GM18505 (cell line): ENCODE measurements around the gene SIK2.

Experiments used
- ATAC-seq: cut with Tn5 transposase; IDR thresholded peaks from one replicate; pipeline ENCODE4 v1.9.1; 2021; ENCODE audit not compliant: unreplicated experiment
- POLR2A ChIP-seq: IDR thresholded peaks from 4 replicates; pipeline ENCODE4 v1.6.1; 2011; ENCODE audit warnings: borderline replicate concordance; ENCODE audit not compliant: insufficient read depth, insufficient read length; ENCODE audit errors: extremely low read depth

Gene SIK2

DNA sequence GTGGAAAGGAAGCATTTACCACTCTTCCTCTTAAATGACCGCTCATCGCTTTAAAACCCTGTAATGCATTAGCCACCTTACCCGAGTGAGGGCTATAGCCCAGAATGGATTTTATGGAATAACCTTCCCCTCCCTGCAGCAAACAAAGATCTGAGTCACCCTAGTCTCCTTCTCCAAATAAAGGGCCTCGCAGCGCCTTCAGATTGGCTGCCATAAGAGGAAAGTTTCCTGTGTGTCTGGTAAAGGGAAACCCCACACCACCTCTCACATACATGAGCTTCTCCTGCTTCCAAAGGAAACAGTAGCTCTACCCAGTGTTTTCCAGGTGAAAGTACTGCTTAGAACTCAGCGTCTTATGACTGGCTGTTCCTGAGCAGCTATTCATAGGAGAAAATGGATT lies 116.2 kb downstream of the SIK2 start:
- TF ChIP-seq POLR2A, result no peak
- ATAC-seq, result no peak

DNA sequence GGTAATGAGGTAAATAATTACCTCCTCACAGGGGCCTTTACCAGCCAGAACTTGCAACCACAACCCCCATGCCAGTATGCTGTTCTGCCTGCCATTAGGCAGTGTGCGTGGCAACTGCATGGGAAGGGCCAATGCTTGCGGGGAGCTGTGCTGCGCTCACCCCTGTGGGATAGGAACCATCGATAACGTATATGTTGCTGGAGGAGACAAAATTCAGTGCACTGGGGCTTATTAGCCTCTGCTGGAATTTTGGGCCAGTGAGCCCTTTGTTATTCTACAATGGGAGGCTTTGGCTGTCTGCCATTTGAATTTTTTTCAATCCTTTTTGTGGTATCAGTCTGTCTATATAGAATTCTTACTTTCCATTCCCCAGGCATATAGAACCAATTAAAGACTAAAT lies 116.6 kb downstream of the SIK2 start:
- ATAC-seq, result no peak
- TF ChIP-seq POLR2A, result no peak

DNA sequence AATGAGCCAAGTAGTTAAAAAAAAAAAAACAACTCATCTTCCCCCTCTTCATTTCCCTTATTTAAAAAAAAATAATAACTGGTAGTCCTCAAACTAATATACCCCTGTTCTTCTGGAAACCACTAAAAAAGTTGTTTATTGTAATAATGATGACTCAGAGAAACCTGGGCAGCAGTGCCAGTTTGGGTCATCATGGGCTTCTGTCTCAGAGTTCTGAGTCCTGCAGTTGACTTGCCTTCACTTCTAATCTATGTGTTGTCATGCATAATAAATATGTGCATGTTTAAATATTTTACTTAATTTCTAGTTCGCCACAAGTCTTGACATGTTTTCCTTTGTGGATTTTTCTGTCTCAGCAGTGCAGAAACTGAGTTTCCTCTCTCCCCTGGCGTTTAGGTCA lies 117.1 kb downstream of the SIK2 start:
- no peak for ATAC-seq
- no peak for TF ChIP-seq POLR2A

DNA sequence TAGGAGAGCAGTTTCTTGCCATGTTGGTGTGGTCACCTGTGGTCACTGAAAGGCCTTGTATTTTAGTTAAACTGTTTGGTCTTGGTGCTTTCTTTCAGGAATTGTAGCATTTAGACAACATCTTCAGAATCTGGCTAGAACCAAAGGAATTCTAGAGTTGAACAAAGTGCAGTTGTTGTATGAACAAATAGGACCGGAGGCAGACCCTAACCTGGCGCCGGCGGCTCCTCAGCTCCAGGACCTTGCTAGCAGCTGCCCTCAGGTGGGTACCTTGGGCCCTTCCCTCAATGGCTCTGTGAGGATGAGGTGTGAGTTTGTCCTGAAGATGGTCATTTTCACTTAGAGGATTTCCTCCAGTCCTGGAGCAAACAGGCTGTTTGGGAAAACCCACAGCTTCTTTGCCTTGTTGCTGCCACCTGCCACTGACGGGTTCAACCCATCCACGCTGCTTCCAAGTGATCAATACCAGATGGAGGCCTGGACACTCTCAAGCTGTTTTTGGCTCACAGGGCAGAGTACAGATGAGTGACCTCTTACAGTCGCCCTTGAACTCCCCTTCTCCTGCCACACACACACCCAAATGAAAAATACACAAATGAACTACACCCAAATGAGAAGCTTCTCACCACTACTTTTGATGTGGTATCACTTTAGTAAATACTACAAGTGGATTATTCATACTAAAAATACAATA lies 118.7 kb downstream of the SIK2 start:
- ATAC-seq, result no peak
- TF ChIP-seq POLR2A, result no peak

DNA sequence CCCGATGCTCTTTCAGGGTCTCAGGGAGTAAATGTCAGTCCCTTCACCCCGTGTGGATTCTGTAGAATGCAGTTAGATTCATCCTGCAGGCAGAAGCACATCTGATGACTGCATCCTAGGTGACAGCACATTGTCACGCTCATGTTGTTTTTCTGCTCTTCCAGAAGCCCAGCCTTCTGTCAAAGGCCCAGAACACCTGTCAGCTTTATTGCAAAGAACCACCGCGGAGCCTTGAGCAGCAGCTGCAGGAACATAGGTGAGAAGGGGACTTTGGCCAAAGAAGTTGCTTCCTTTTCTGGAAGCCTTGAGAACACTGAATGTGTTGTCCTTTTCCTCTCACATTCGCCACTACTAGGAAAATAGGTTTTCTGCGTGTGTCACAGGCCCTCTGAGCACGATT lies 120.3 kb downstream of the SIK2 start:
- TF ChIP-seq POLR2A, result no peak
- no peak for ATAC-seq

DNA sequence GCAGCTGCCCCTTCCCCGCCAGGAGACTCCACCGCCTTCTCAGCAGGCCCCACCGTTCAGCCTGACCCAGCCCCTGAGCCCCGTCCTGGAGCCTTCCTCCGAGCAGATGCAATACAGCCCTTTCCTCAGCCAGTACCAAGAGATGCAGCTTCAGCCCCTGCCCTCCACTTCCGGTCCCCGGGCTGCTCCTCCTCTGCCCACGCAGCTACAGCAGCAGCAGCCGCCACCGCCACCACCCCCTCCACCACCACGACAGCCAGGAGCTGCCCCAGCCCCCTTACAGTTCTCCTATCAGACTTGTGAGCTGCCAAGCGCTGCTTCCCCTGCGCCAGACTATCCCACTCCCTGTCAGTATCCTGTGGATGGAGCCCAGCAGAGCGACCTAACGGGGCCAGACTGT lies 121.3 kb downstream of the SIK2 start:
- ATAC-seq, result no peak
- TF ChIP-seq POLR2A, result no peak

DNA sequence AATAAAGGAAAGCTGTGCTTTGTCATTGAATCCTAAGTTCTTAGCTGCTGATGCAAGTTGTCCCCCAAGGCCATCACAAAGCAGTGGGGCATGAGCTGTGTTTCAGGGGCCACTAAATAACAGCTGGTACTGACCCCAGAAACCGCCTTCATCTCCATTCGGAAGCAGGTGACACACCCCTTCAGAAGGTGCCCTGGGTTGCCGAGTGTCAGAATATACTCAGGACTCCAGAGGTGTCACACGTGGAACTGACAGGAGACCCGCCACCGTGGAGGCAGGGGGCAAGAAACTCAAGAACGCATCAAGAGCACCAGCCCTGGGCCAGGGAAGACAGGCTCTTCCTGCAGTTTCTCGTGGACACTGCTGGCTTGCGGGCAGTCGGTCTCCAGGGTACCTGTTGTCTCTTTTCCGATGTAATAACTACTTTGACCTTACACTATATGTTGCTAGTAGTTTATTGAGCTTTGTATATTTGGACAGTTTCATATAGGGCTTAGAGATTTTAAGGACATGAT lies 122.4 kb downstream of the SIK2 start:
- no peak for ATAC-seq
- TF ChIP-seq POLR2A, result no peak

DNA sequence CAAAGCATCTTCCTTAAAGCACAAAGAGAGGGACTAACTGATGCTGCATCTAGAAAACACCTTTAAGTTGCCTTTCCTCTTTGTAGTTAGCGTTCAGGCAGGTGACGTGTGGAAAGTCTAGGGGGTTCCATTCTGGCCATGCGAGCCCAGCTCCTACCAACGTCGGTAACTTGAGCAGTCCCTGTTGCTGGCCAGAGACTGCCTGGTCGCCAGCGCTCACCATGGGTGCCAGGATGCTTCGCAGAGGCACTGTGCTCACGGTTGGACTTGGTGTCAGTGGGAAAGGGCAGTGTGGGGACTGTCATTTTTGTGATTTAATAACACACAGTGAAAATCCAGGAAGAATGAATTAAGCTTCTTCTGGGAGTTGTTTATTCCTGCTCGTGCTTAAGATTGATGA lies 123.4 kb downstream of the SIK2 start:
- ATAC-seq, result no peak
- TF ChIP-seq POLR2A, result no peak

DNA sequence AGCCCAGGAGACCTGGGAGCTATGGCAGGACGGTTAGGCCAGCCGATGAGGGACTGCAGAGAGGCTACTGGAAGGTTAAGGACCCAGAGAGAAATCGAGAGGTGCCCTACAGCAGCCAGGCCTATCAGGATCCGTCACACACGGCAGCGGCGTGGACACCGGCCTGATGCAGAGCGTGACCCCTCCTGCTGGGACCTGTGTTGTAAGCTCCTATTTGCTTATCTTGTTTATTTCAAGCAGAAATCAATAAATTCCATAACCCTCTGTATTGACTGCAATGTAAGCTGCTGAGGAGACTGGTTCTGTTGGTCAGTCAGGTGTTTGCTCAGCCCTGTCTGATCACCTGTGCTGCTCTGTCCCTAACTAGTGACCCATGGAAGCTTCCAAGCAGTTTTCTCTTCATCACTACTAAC lies 124.1 kb downstream of the SIK2 start:
- ATAC-seq, result no peak
- TF ChIP-seq POLR2A, result no peak

DNA sequence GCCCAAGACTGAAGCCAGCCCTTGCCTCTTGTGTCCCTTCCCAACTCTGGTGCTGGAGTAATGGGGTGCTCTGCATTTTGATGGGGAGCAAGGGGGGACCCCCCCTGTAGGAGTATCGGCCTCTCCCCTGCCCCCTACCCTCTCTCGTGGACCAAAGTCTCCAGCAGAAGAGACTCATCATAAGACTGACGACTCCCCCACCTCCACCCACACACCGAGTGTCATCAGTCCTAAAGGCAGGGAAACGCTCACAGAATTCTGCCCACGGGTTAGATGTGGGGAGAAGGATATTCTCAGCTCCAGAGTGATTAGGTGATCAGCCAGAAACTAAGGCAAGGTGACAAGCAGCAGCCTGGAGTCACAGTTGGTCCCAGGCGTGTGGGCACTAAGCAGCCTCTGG lies 125.2 kb downstream of the SIK2 start:
- ATAC-seq, result no peak
- TF ChIP-seq POLR2A, result no peak

DNA sequence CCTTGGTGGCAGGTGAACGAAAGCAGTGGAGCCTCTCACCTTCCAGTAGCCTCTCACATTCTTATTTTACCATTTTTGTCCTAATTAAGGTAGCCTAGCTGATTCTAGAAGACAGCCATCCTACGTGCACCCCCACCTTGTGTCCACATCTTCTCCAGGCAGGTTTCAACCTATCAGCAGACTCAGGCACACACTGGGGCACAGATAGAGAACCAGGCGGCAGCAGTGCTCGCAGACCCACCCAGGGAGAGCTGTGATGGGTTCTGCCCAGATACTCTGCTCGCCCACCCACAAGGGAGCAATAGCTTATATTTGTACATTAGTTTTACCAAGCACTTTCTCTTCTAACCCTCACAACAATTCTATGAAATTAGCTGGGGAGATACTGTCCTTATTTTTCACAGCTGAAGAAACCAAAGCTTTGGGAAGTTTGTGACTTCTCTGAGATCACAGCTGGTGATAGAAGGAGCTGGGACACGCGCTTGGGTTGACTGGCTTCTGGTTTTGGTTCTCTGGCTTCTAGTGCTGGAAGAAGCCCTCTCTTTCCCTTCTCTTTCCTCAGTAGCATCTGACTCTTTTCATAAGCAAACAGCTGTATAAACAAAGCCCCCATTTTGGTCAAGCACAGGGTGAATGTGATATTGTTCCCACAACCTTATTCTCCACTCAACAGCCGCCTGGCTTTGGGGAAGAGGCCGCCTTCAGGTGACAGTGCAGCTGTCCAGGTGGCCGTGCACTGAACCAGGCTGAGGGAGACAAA lies 127.0 kb downstream of the SIK2 start:
- no peak for TF ChIP-seq POLR2A
- no peak for ATAC-seq

DNA sequence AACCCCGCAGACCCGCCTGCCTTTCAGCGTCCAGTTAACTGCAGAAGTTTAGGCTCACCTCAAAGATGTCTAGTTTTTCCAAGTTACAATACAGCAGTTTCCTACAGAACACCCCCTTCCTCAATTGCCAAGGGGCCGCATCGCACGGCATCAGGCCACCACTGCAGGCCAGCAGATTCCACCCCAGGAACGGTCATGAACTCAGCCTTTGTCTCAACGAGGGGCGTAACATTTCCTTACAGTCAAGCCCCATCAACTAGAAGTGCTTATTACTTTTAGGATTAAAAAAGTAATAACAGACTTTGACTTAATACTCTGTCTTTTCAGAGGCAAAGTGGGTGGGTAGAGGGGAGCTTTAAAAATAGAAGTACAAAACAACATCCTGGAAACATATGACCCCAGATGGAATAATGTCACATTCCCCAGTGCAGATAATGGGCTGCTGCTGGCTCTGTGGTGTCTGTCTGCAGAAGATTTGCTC lies 127.6 kb downstream of the SIK2 start:
- ATAC-seq, result no peak
- no peak for TF ChIP-seq POLR2A

DNA sequence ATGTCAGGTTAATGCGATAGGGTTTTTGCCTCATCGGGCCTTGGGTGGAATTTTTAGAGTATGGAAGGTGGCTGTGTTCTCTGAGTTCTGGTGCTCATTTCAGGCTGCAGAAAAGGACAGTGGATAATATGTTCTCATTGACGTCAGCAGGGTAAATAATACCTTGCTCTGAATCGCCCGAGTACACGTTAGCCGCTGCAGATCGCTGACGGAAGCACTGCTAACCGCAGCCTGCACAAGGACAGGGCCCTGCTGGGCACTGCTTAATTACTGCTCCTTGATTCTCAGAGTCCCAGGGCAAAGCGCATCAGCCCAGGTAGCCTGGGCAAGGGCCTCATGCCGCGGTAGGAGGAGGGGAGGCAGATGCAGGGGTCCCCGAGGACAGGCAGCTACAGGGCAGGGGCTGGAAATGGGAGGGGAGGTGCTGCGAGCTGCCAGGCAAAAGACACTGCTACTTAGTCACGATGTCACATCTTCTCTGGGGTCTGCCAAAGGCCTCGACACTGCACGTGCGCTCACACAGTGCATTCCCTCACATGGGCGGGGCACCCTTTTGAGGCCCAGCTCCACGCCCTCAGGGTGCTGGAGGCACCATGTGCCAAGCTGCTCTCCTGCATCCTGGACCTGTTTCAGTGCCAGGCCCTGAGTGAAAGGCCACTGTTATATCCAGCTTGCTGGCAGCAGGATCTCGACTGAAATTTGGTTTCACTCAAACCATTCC lies 128.8 kb downstream of the SIK2 start:
- no peak for ATAC-seq
- TF ChIP-seq POLR2A, result no peak

DNA sequence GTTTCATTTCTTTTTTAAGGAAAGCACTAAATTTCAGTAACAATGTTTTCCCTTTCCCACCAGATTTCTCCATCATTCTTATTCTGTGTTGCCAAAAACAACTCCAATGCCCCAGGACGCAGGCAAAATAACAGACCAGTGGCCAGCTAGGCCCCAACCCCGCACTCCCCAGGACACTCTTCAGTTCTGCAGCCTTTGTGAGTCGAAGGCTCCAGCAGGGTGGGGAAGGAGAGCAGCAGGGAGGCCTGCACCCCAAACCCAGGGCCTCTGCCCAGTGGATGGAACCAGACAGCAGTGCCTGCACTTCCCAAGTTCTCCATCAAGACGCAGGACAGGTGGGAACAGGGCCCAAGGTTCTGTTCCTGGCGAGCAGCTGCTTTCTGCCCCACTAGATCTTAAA lies 129.6 kb downstream of the SIK2 start:
- no peak for ATAC-seq
- no peak for TF ChIP-seq POLR2A

DNA sequence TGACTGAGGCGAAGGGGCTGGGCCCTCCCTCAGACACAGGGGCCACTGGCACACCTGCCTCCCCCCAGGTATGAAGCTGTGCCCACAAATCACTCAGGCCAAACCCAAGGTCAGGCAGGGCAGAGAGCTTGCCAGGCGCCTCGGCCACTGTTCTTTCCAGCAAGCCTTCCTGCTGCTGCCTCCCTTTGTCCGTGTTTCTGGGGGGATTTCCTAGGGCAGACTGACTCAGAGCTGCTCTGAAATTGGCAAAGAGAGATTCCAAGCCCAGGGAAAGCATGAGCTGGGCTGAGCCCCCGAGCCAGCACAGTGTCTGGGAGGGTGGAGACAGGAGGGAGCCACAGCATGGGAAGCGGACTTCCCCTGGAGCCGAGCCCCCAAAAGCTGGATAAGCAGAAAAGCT lies 130.8 kb downstream of the SIK2 start:
- ATAC-seq, result no peak
- no peak for TF ChIP-seq POLR2A
